ENCODE measurements around the gene SIL1.
"Not testable (repeated sequence)": the region's sequence is repeated elsewhere in the genome, so short reads cannot be mapped to it uniquely, and the experiment has no call there.

SIL1 gene

GRCh38 chr5:139181835-139182452 lies 16.2 kb downstream of the SIL1 start:
- H3K4me3 ChIP-seq (ENCODE audit: low read depth, low read length), result no peak overlapping the region
- TF ChIP-seq CTCF (IDR thresholded peaks at IDR 0.05; ENCODE audit: control insufficient read depth, extremely low read depth, insufficient read depth), result no peak
- DNase-seq (ENCODE audit: low read depth), result no peak

GRCh38 chr5:139181322-139181730 lies 16.8 kb downstream of the SIL1 start:
- H3K4me3 ChIP-seq (ENCODE audit: low read depth, low read length), result no peak overlapping the region
- TF ChIP-seq CTCF (IDR thresholded peaks at IDR 0.05; ENCODE audit: control insufficient read depth, extremely low read depth, insufficient read depth), result no peak
- DNase-seq (ENCODE audit: low read depth), result no peak

- DNase-seq (ENCODE audit: low read depth), result no peak
- H3K4me3 ChIP-seq (ENCODE audit: low read depth, low read length), result no peak overlapping the region
- TF ChIP-seq CTCF (IDR thresholded peaks at IDR 0.05; ENCODE audit: control insufficient read depth, extremely low read depth, insufficient read depth), result no peak
Measured at GRCh38 chr5:139180850-139181249, 17.3 kb downstream of the SIL1 start.

- H3K4me3 ChIP-seq (ENCODE audit: low read depth, low read length); DNase-seq (ENCODE audit: low read depth): not testable (repeated sequence)
Measured at GRCh38 chr5:139179778-139180513, 18.2 kb downstream of the SIL1 start.

- DNase-seq (ENCODE audit: low read depth), result peak; percentile 44
- no peak overlapping the region for H3K4me3 ChIP-seq (ENCODE audit: low read depth, low read length)
- no peak for TF ChIP-seq CTCF (IDR thresholded peaks at IDR 0.05; ENCODE audit: control insufficient read depth, extremely low read depth, insufficient read depth)
Measured at GRCh38 chr5:139178935-139179334, 19.2 kb downstream of the SIL1 start.

- DNase-seq (ENCODE audit: low read depth), result no peak
- TF ChIP-seq CTCF (IDR thresholded peaks at IDR 0.05; ENCODE audit: control insufficient read depth, extremely low read depth, insufficient read depth), result no peak
- H3K4me3 ChIP-seq (ENCODE audit: low read depth, low read length), result no peak overlapping the region
Measured at GRCh38 chr5:139178589-139178917, 19.6 kb downstream of the SIL1 start.

GRCh38 chr5:139177809-139178588 lies 20.2 kb downstream of the SIL1 start:
- TF ChIP-seq CTCF (IDR thresholded peaks at IDR 0.05; ENCODE audit: control insufficient read depth, extremely low read depth, insufficient read depth), result no peak
- no peak overlapping the region for H3K4me3 ChIP-seq (ENCODE audit: low read depth, low read length)
- DNase-seq (ENCODE audit: low read depth), result peak; percentile 59

- not testable (repeated sequence) for DNase-seq (ENCODE audit: low read depth)
Measured at GRCh38 chr5:139177281-139177680, 20.9 kb downstream of the SIL1 start.

GRCh38 chr5:139174382-139174781 lies 23.8 kb downstream of the SIL1 start:
- not testable (repeated sequence) for DNase-seq (ENCODE audit: low read depth); H3K4me3 ChIP-seq (ENCODE audit: low read depth, low read length)

More at GRCh38 chr5:139177281-139177680, 20.9 kb downstream of the SIL1 start:
- H3K4me3 ChIP-seq (ENCODE audit: low read depth, low read length), result not testable (repeated sequence)

Measured in LNCaP clone FGC (cell line).